K562 (cell line): ENCODE measurements around the gene ANKMY2. TPM values are rescaled to one million over a fixed set of nuclear protein-coding genes. Genes with fewer than 3 reads are reported as not detected.
A peak's percentile ranks its signal among the peaks of the same experiment; 100 is the strongest.

Source experiments
- ZNF140 ChIP-seq: fragments of 250-450 bp; sonication (Bioruptor Pico); IDR thresholded peaks from 2 replicates; pipeline ENCODE4 v1.8.0; 2021; ENCODE audit warnings: moderate library complexity, mild to moderate bottlenecking, inconsistent platforms
- polyA plus RNA-seq, 8 experiments: library from polyadenylated mRNA; depleted of rRNA in 4 of 8; stranded (reverse) in 5 of 8; unstranded in 3 of 8; fragments of >200 nt; fragmentation: Nextera tagmentation in 2 of 8; fragmentation: Illumina TruSeq in 1 of 8; extraction: Ambion mirVana in 2 of 8; extraction: Trizol in 1 of 8; gene quantifications; 2 replicates each; pipeline versions ENCODE4 v1.2.1 to v1.2.3, GENCODE V29; 2011 to 2014; ENCODE audit warnings: inconsistent platforms in 1 of 8, missing spikeins in 1 of 8
- total RNA-seq, 7 experiments: library from RNA; depleted of rRNA in 6 of 7; stranded (reverse); fragments of >200 nt in 6 of 7; fragmentation: Illumina TruSeq in 2 of 7; extraction: Trizol in 2 of 7; gene quantifications; 2 replicates each; pipeline versions ENCODE4 v1.2.1 to v1.2.3, GENCODE V29; 2011 to 2021; ENCODE audit warnings: low replicate concordance in 1 of 7
- TF ChIP-seq, protein P1 (sequence below), 2 experiments: fragments of 450-650 bp in 1 of 2; sonication (generic) in 1 of 2; formaldehyde crosslinking in 1 of 2; IDR thresholded peaks; 2 replicates each; pipeline versions ENCODE4 v1.7.1 to v1.9.0; 2016 to 2022; ENCODE audit warnings: inconsistent platforms in 1 of 2, mild to moderate bottlenecking in 1 of 2, missing genetic modification reagents in 1 of 2

ANKMY2 gene
- total and polyA plus RNA-seq, 9 of the 15 experiments (the other 6 are each of a cell fraction or from before 2014, with no cell fraction given): 38.9 to 71.5 (median 48.8) TPM

DNA sequence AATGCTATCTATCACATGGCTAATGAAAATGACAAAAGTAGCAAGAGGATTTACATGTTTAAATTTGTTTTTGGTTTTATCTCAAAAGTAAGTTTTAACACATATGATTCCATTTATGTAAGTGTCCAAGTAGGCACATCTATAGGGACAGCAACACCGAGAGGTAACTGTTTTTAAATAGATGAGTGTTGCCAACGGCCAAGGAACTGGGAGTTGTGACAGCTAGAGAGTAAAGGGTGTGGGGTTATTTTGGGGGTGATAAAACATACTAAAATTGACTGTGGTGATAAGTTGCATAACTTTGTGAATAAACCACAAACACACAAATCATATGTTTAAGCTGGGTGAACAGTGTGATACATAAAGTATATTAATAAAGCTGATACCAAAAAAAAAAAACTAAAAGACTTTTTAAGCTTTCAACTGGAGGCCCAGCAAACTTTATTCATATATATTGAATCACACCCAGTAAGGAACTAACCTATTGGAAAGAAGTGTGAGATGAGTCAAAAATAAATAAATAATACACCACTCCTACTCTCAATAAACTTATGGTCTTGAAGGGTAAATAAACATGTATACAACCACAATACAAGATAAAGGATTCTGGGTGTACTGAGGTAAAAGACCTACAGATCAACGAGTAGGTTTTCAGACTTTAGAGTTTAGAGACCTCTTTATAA is 85.9 kb downstream of the ANKMY2 start (continued):
- TF ChIP-seq, protein P1, sequence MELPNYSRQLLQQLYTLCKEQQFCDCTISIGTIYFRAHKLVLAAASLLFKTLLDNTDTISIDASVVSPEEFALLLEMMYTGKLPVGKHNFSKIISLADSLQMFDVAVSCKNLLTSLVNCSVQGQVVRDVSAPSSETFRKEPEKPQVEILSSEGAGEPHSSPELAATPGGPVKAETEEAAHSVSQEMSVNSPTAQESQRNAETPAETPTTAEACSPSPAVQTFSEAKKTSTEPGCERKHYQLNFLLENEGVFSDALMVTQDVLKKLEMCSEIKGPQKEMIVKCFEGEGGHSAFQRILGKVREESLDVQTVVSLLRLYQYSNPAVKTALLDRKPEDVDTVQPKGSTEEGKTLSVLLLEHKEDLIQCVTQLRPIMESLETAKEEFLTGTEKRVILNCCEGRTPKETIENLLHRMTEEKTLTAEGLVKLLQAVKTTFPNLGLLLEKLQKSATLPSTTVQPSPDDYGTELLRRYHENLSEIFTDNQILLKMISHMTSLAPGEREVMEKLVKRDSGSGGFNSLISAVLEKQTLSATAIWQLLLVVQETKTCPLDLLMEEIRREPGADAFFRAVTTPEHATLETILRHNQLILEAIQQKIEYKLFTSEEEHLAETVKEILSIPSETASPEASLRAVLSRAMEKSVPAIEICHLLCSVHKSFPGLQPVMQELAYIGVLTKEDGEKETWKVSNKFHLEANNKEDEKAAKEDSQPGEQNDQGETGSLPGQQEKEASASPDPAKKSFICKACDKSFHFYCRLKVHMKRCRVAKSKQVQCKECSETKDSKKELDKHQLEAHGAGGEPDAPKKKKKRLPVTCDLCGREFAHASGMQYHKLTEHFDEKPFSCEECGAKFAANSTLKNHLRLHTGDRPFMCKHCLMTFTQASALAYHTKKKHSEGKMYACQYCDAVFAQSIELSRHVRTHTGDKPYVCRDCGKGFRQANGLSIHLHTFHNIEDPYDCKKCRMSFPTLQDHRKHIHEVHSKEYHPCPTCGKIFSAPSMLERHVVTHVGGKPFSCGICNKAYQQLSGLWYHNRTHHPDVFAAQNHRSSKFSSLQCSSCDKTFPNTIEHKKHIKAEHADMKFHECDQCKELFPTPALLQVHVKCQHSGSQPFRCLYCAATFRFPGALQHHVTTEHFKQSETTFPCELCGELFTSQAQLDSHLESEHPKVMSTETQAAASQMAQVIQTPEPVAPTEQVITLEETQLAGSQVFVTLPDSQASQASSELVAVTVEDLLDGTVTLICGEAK (IDR thresholded peaks at IDR 0.05): peak; percentile 86
- TF ChIP-seq, protein P1 (CRISPR knock-in tag; IDR thresholded peaks at IDR 0.05): peak; percentile 42; the same call in 1 of the 2 replicates
- TF ChIP-seq ZNF140 (CRISPR knock-in tag): no peak
